Chondrocyte (in vitro differentiated cells): ENCODE measurements around the gene LRP4. TPM values are rescaled to one million over a fixed set of nuclear protein-coding genes. Genes with fewer than 3 reads are reported as not detected.

Source experiments
- DNase-seq: peaks from one replicate; pipeline ENCODE4 v3.0.0; 2021; ENCODE audit warnings: mixed read lengths, low spot score
- H3K27ac Mint-ChIP-seq: one replicate; pipeline ENCODE4 v1.8.0; 2021; ENCODE audit warnings: mild to moderate bottlenecking, moderate library complexity, mixed read lengths; ENCODE audit not compliant: unreplicated experiment
- H3K27me3 Mint-ChIP-seq: 2 replicates; pipeline ENCODE4 v1.8.0; 2021; ENCODE audit warnings: low read depth, mixed read lengths
- H3K36me3 Mint-ChIP-seq: 2 replicates; pipeline ENCODE4 v1.8.0; 2021; ENCODE audit warnings: low read depth, mixed read lengths
- H3K4me1 Mint-ChIP-seq: 2 replicates; pipeline ENCODE4 v1.8.0; 2021; ENCODE audit warnings: low read depth, mild to moderate bottlenecking, mixed read lengths
- H3K4me3 Mint-ChIP-seq: one replicate; pipeline ENCODE4 v1.8.0; 2021; ENCODE audit warnings: mild to moderate bottlenecking, moderate library complexity, mixed read lengths; ENCODE audit not compliant: unreplicated experiment
- H3K9me3 Mint-ChIP-seq: 2 replicates; pipeline ENCODE4 v1.8.0; 2021; ENCODE audit warnings: low read depth, mixed read lengths
- total RNA-seq: library from RNA; stranded (reverse); gene quantifications from 3 replicates; pipeline ENCODE4 v1.2.1, GENCODE V29; 2021
- TF ChIP-seq, protein P1 (sequence below): fragments of 200-600 bp; sonication (generic); IDR thresholded peaks from 2 replicates; pipeline ENCODE4 v1.5.0; 2021; ENCODE audit warnings: antibody characterized with exemption, mild to moderate bottlenecking, moderate library complexity

Gene LRP4
- total RNA-seq, 1 donor from 2014 or later = 7.0 TPM

DNA sequence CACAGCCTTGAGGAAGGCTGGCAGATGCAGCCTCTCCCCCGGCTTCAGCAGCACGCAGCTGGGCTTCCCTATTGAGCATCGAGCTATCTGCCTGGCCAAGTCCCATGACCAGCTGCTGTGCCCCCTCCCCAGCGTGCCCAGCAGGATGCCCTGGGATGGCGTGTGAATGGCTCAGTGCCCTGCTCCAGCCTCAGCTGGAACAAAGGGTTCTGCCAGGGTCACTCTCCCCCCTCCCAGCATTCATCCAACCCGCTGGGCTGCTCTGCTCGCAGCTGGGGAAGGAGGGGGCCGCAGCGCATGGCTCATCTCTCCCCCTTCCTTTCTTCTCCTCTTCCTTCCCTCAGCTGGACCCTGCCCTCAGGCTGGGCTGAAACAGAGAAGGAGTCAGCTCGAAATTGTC lies 14.5 kb downstream of the LRP4 start:
- TF ChIP-seq, protein P1, sequence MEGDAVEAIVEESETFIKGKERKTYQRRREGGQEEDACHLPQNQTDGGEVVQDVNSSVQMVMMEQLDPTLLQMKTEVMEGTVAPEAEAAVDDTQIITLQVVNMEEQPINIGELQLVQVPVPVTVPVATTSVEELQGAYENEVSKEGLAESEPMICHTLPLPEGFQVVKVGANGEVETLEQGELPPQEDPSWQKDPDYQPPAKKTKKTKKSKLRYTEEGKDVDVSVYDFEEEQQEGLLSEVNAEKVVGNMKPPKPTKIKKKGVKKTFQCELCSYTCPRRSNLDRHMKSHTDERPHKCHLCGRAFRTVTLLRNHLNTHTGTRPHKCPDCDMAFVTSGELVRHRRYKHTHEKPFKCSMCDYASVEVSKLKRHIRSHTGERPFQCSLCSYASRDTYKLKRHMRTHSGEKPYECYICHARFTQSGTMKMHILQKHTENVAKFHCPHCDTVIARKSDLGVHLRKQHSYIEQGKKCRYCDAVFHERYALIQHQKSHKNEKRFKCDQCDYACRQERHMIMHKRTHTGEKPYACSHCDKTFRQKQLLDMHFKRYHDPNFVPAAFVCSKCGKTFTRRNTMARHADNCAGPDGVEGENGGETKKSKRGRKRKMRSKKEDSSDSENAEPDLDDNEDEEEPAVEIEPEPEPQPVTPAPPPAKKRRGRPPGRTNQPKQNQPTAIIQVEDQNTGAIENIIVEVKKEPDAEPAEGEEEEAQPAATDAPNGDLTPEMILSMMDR = no peak
- Mint-ChIP-seq H3K9me3 (no peaks in the 10 kb centered on the region), H3K4me1 (peaks cover 27% of the 10 kb centered on the region), H3K27ac (no peak overlapping the region), H3K4me3 (no peak overlapping the region), H3K36me3 (no peaks in the 10 kb centered on the region), H3K27me3 (no peaks in the 10 kb centered on the region)
- DNase-seq = no peak

- no peaks in the 10 kb centered on the region for H3K27me3 Mint-ChIP-seq
- H3K4me1 Mint-ChIP-seq = peaks cover 27% of the 10 kb centered on the region
- no peaks in the 10 kb centered on the region for H3K9me3 Mint-ChIP-seq
- no peak overlapping the region for H3K27ac Mint-ChIP-seq
- TF ChIP-seq, protein P1 = no peak
- H3K36me3 Mint-ChIP-seq = no peaks in the 10 kb centered on the region
- DNase-seq = no peak
- no peak overlapping the region for H3K4me3 Mint-ChIP-seq
Observed at GRCh38 chr11:46902694-46903093, 15.7 kb downstream of the LRP4 start.

GRCh38 chr11:46901156-46901555 lies 17.2 kb downstream of the LRP4 start:
- Mint-ChIP-seq H3K36me3 (no peaks in the 10 kb centered on the region), H3K4me1 (peaks cover 19% of the 10 kb centered on the region), H3K27me3 (no peaks in the 10 kb centered on the region), H3K4me3 (no peak overlapping the region), H3K9me3 (no peaks in the 10 kb centered on the region), H3K27ac (no peak overlapping the region)
- TF ChIP-seq, protein P1 = no peak
- DNase-seq = no peak

- H3K27ac Mint-ChIP-seq = no peak overlapping the region
- H3K27me3 Mint-ChIP-seq = no peaks in the 10 kb centered on the region
- peaks cover 21% of the 10 kb centered on the region for H3K4me1 Mint-ChIP-seq
- H3K4me3 Mint-ChIP-seq = no peak overlapping the region
- no peaks in the 10 kb centered on the region for H3K9me3 Mint-ChIP-seq
- no peak for DNase-seq
- TF ChIP-seq, protein P1 = no peak
- no peaks in the 10 kb centered on the region for H3K36me3 Mint-ChIP-seq
Observed at GRCh38 chr11:46900091-46900746, 18.1 kb downstream of the LRP4 start.

DNA sequence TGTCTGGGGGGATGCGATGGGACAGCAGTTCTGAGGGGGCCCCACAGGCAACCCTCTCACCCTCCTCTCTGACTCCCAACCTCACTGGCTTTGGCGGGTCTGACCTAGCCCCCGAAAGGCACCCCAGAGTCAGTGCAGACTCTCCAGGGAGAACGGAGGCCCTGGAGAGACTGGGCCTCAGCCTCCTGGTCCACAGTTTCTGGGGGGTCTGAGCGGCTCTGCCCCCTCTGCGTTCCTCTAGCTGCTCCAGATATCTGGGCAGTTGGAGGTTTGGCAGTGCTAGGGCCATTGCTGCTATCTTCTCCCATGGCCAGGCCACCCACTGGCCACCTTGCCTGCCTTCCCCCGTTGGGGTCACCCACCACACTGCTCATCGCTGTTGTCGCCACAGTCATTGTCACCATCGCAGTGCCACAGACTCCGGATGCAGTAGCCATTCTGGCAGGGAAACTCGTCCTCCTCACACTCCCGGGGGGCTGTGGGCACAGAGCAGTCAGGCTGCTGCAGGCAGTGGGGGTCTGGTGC lies 18.8 kb downstream of the LRP4 start:
- Mint-ChIP-seq H3K4me3 (no peak overlapping the region), H3K36me3 (no peaks in the 10 kb centered on the region), H3K4me1 (peaks cover 21% of the 10 kb centered on the region), H3K9me3 (no peaks in the 10 kb centered on the region), H3K27ac (no peak overlapping the region), H3K27me3 (no peaks in the 10 kb centered on the region)
- TF ChIP-seq, protein P1 = no peak
- no peak for DNase-seq
